ENCODE measurements around the gene SOCS4. TPM values are rescaled to one million over a fixed set of nuclear protein-coding genes. Genes with fewer than 3 reads are reported as not detected.
A peak's percentile ranks its signal among the peaks of the same experiment; 100 is the strongest.
"Not testable (repeated sequence)": the region's sequence is repeated elsewhere in the genome, so short reads cannot be mapped to it uniquely, and the experiment has no call there.

SOCS4 gene
- total and polyA plus RNA-seq, 2 donors: 9.7 to 12.9 TPM

GRCh38 chr14:55019968-55020554 lies 7.0 kb upstream of the SOCS4 start:
- Histone ChIP-seq H3K36me3 (ENCODE audit: control insufficient read depth in 2 of 2, insufficient read depth in 2 of 2, low read length in 1 of 2) (peaks cover 3 to 6% of the 10 kb centered on the region in 2 donors), H3K27ac (ENCODE audit: low read depth in 1 of 2, low read length in 1 of 2) (no peak overlapping the region), H3K4me3 (ENCODE audit: low read length in 2 of 2) (no peak overlapping the region), H3K9me3 (ENCODE audit: control insufficient read depth in 2 of 2, insufficient read depth in 1 of 2, low read length in 1 of 2) (no peaks in the 10 kb centered on the region), H3K4me1 (ENCODE audit: control insufficient read depth in 2 of 2, insufficient read depth in 2 of 2, low read length in 2 of 2) (no peaks in the 10 kb centered on the region), H3K27me3 (ENCODE audit: control insufficient read depth in 2 of 2, insufficient read depth in 1 of 2, low read length in 1 of 2) (no peaks in the 10 kb centered on the region)
- no peak for DNase-seq (ENCODE audit: low read depth in 6 of 9, low spot score in 9 of 9)
- 97% methylated on average over 2 of the region's 2 CpGs for WGBS

DNA sequence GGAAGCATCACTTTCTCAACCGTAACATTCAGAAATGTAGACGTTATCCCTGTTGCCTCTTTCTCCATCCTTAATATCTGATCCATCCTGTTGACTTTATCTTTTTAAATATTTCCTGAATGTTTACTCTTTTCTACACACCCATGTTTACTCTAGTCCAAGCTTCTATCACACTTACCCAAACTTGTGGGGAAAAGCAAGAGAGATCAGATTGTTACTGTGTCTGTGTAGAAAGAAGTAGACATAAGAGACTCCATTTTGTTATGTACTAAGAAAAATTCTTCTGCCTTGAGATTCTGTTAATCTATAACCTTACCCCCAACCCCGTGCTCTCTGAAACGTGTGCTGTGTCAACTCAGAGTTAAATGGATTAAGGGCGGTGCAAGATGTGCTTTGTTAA lies 2.7 kb upstream of the SOCS4 start:
- not testable (repeated sequence) for H3K4me3 ChIP-seq (ENCODE audit: low read length in 2 of 2); H3K36me3 ChIP-seq (ENCODE audit: control insufficient read depth in 2 of 2, insufficient read depth in 2 of 2, low read length in 1 of 2); DNase-seq (ENCODE audit: low read depth in 6 of 9, low spot score in 9 of 9); H3K4me1 ChIP-seq (ENCODE audit: control insufficient read depth in 2 of 2, insufficient read depth in 2 of 2, low read length in 2 of 2); H3K27me3 ChIP-seq (ENCODE audit: control insufficient read depth in 2 of 2, insufficient read depth in 1 of 2, low read length in 1 of 2); H3K27ac ChIP-seq (ENCODE audit: low read depth in 1 of 2, low read length in 1 of 2); H3K9me3 ChIP-seq (ENCODE audit: control insufficient read depth in 2 of 2, insufficient read depth in 1 of 2, low read length in 1 of 2)
- WGBS: over 99% methylated on average over 4 of the region's 5 CpGs

DNA sequence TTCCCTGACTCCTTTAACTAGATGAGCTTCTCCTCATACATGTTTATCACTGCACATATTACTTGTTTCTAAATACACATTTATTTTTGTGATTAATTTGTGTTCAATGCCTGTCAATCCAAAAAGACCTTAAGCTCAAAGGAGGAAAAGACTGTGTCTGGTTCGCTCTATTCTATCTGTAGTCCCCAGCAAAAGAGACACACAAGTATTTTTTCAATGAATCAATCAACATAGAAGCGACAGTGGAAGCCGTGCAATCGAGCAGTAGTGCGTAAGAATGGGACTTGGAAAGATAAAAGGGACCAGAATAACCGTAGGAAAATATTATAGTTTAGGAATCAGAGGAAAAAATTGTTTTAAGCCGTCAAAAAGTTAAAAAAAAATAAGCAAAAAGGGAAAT lies 1.1 kb upstream of the SOCS4 start:
- H3K27ac ChIP-seq (ENCODE audit: low read depth in 1 of 2, low read length in 1 of 2): no peak overlapping the region
- no peaks in the 10 kb centered on the region for H3K27me3 ChIP-seq (ENCODE audit: control insufficient read depth in 2 of 2, insufficient read depth in 1 of 2, low read length in 1 of 2)
- peak overlapping the region; percentile 59 to 95 for H3K4me3 ChIP-seq (ENCODE audit: low read length in 2 of 2)
- peaks cover 3 to 7% of the 10 kb centered on the region in 2 donors for H3K4me1 ChIP-seq (ENCODE audit: control insufficient read depth in 2 of 2, insufficient read depth in 2 of 2, low read length in 2 of 2)
- DNase-seq (ENCODE audit: low read depth in 6 of 9, low spot score in 9 of 9): no peak
- H3K36me3 ChIP-seq (ENCODE audit: control insufficient read depth in 2 of 2, insufficient read depth in 2 of 2, low read length in 1 of 2): peaks cover 0 to 3% of the 10 kb centered on the region in 2 donors
- no peaks in the 10 kb centered on the region for H3K9me3 ChIP-seq (ENCODE audit: control insufficient read depth in 2 of 2, insufficient read depth in 1 of 2, low read length in 1 of 2)
- WGBS: 62% methylated on average over 7 of the region's 7 CpGs

DNA sequence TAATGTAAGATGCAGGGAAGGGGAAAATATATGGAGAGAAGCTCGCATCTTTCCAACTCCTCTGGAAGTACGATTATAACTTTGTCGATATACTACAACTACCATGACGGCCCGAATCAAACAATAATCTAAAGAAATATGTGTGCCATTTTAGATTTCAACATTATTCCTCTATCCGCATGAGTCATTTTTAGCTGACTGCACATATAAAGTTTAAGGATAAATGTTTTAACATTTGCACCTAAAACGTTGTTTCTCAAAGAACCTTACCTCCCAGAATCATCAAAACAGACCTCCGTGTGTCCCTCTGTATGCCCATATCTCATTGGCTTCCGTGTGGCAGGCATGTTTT lies 619 bp upstream of the SOCS4 start:
- Histone ChIP-seq H3K36me3 (ENCODE audit: control insufficient read depth in 2 of 2, insufficient read depth in 2 of 2, low read length in 1 of 2) (peaks cover 0 to 1% of the 10 kb centered on the region in 2 donors), H3K9me3 (ENCODE audit: control insufficient read depth in 2 of 2, insufficient read depth in 1 of 2, low read length in 1 of 2) (no peaks in the 10 kb centered on the region), H3K4me1 (ENCODE audit: control insufficient read depth in 2 of 2, insufficient read depth in 2 of 2, low read length in 2 of 2) (peaks cover 3 to 7% of the 10 kb centered on the region in 2 donors), H3K27ac (ENCODE audit: low read depth in 1 of 2, low read length in 1 of 2) (peak overlapping the region; percentile 58 to 59), H3K27me3 (ENCODE audit: control insufficient read depth in 2 of 2, insufficient read depth in 1 of 2, low read length in 1 of 2) (no peaks in the 10 kb centered on the region), H3K4me3 (ENCODE audit: low read length in 2 of 2) (peak overlapping the region; percentile 59 to 95)
- 4% methylated on average over 9 of the region's 9 CpGs for WGBS
- no peak for DNase-seq (ENCODE audit: low read depth in 6 of 9, low spot score in 9 of 9)

- Histone ChIP-seq H3K27ac (ENCODE audit: low read depth in 1 of 2, low read length in 1 of 2) (no peak overlapping the region), H3K27me3 (ENCODE audit: control insufficient read depth in 2 of 2, insufficient read depth in 1 of 2, low read length in 1 of 2) (no peaks in the 10 kb centered on the region), H3K9me3 (ENCODE audit: control insufficient read depth in 2 of 2, insufficient read depth in 1 of 2, low read length in 1 of 2) (no peaks in the 10 kb centered on the region), H3K4me1 (ENCODE audit: control insufficient read depth in 2 of 2, insufficient read depth in 2 of 2, low read length in 2 of 2) (peaks cover 3 to 7% of the 10 kb centered on the region in 2 donors), H3K4me3 (ENCODE audit: low read length in 2 of 2) (peak overlapping the region; percentile 59 to 95), H3K36me3 (ENCODE audit: control insufficient read depth in 2 of 2, insufficient read depth in 2 of 2, low read length in 1 of 2) (peaks cover 0 to 3% of the 10 kb centered on the region in 2 donors)
- DNase-seq (ENCODE audit: low read depth in 6 of 9, low spot score in 9 of 9): peak in 1 of 9 donors; percentile 36
- WGBS: 15% methylated on average over 8 of the region's 8 CpGs
Measured at GRCh38 chr14:55028066-55028465, 1.0 kb downstream of the SOCS4 start.

- Histone ChIP-seq H3K4me3 (ENCODE audit: low read length in 2 of 2) (peak overlapping the region; percentile 59 to 95), H3K36me3 (ENCODE audit: control insufficient read depth in 2 of 2, insufficient read depth in 2 of 2, low read length in 1 of 2) (peaks cover 0 to 3% of the 10 kb centered on the region in 2 donors), H3K4me1 (ENCODE audit: control insufficient read depth in 2 of 2, insufficient read depth in 2 of 2, low read length in 2 of 2) (peaks cover 3 to 7% of the 10 kb centered on the region in 2 donors), H3K27me3 (ENCODE audit: control insufficient read depth in 2 of 2, insufficient read depth in 1 of 2, low read length in 1 of 2) (no peaks in the 10 kb centered on the region), H3K27ac (ENCODE audit: low read depth in 1 of 2, low read length in 1 of 2) (no peak overlapping the region), H3K9me3 (ENCODE audit: control insufficient read depth in 2 of 2, insufficient read depth in 1 of 2, low read length in 1 of 2) (no peaks in the 10 kb centered on the region)
- WGBS: 91% methylated on average over 4 of the region's 4 CpGs
- DNase-seq (ENCODE audit: low read depth in 6 of 9, low spot score in 9 of 9): no peak
Measured at GRCh38 chr14:55028476-55028875, 1.4 kb downstream of the SOCS4 start.

DNA sequence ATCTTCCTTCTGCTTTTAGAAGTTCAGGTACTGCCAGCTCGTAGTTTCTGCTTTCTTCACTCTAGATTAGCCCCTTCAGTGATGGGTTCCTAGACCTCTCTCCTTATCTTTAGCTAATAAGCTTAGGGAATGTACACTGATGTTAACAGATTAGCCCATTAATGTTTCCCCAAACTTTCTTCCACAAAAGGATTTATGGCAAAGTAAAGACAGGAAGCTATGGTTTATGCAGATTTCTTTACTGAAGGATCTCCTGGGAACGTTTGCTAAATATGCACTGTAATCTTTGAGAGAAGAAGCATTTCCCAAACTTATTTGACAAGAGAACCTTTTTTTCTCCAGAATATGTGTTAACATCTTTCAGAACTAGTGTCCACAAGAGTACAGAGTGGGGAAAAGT lies 4.2 kb downstream of the SOCS4 start:
- 58% methylated on average over 2 of the region's 2 CpGs for WGBS
- Histone ChIP-seq H3K4me3 (ENCODE audit: low read length in 2 of 2) (no peak overlapping the region), H3K9me3 (ENCODE audit: control insufficient read depth in 2 of 2, insufficient read depth in 1 of 2, low read length in 1 of 2) (no peaks in the 10 kb centered on the region), H3K36me3 (ENCODE audit: control insufficient read depth in 2 of 2, insufficient read depth in 2 of 2, low read length in 1 of 2) (peaks cover 0 to 11% of the 10 kb centered on the region in 2 donors), H3K27me3 (ENCODE audit: control insufficient read depth in 2 of 2, insufficient read depth in 1 of 2, low read length in 1 of 2) (no peaks in the 10 kb centered on the region), H3K27ac (ENCODE audit: low read depth in 1 of 2, low read length in 1 of 2) (no peak overlapping the region), H3K4me1 (ENCODE audit: control insufficient read depth in 2 of 2, insufficient read depth in 2 of 2, low read length in 2 of 2) (peaks cover 3 to 7% of the 10 kb centered on the region in 2 donors)
- no peak for DNase-seq (ENCODE audit: low read depth in 6 of 9, low spot score in 9 of 9)

- H3K4me3 ChIP-seq (ENCODE audit: low read length in 2 of 2); H3K4me1 ChIP-seq (ENCODE audit: control insufficient read depth in 2 of 2, insufficient read depth in 2 of 2, low read length in 2 of 2); H3K27ac ChIP-seq (ENCODE audit: low read depth in 1 of 2, low read length in 1 of 2); H3K27me3 ChIP-seq (ENCODE audit: control insufficient read depth in 2 of 2, insufficient read depth in 1 of 2, low read length in 1 of 2); H3K9me3 ChIP-seq (ENCODE audit: control insufficient read depth in 2 of 2, insufficient read depth in 1 of 2, low read length in 1 of 2); DNase-seq (ENCODE audit: low read depth in 6 of 9, low spot score in 9 of 9): not testable (repeated sequence)
- peaks cover 9 to 23% of the 10 kb centered on the region in 2 donors for H3K36me3 ChIP-seq (ENCODE audit: control insufficient read depth in 2 of 2, insufficient read depth in 2 of 2, low read length in 1 of 2)
Measured at GRCh38 chr14:55037995-55038394, 11.0 kb downstream of the SOCS4 start.

GRCh38 chr14:55038708-55039107 lies 11.7 kb downstream of the SOCS4 start:
- H3K27ac ChIP-seq (ENCODE audit: low read depth in 1 of 2, low read length in 1 of 2): no peak overlapping the region
- no peak for DNase-seq (ENCODE audit: low read depth in 6 of 9, low spot score in 9 of 9)

More at GRCh38 chr14:55038708-55039107, 11.7 kb downstream of the SOCS4 start:
- Histone ChIP-seq H3K9me3 (ENCODE audit: control insufficient read depth in 2 of 2, insufficient read depth in 1 of 2, low read length in 1 of 2) (no peaks in the 10 kb centered on the region), H3K27me3 (ENCODE audit: control insufficient read depth in 2 of 2, insufficient read depth in 1 of 2, low read length in 1 of 2) (no peaks in the 10 kb centered on the region), H3K36me3 (ENCODE audit: control insufficient read depth in 2 of 2, insufficient read depth in 2 of 2, low read length in 1 of 2) (peaks cover 16 to 30% of the 10 kb centered on the region in 2 donors), H3K4me3 (ENCODE audit: low read length in 2 of 2) (no peak overlapping the region), H3K4me1 (ENCODE audit: control insufficient read depth in 2 of 2, insufficient read depth in 2 of 2, low read length in 2 of 2) (no peaks in the 10 kb centered on the region)
